GM18873 (cell line): ENCODE results near the gene APBB2.
"Not testable (repeated sequence)": the region's sequence is repeated elsewhere in the genome, so short reads cannot be mapped to it uniquely, and the experiment has no call there.

Experiments used
- ATAC-seq: cut with Tn5 transposase; IDR thresholded peaks from one replicate; pipeline ENCODE4 v1.9.1; 2021; ENCODE audit warnings: mild to moderate bottlenecking, moderate library complexity, moderate number of reproducible peaks; ENCODE audit not compliant: unreplicated experiment, low FRiP score

APBB2 gene

GRCh38 chr4:41160856-41161255 is 53.5 kb downstream of the APBB2 start:
- no peak for ATAC-seq

GRCh38 chr4:41160012-41160789 is 54.1 kb downstream of the APBB2 start:
- no peak for ATAC-seq

GRCh38 chr4:41158756-41159155 is 55.6 kb downstream of the APBB2 start:
- no peak for ATAC-seq

- no peak for ATAC-seq
Measured at GRCh38 chr4:41158274-41158673, 56.1 kb downstream of the APBB2 start.

GRCh38 chr4:41157009-41157408 is 57.3 kb downstream of the APBB2 start:
- ATAC-seq: no peak

GRCh38 chr4:41156574-41156973 is 57.8 kb downstream of the APBB2 start:
- ATAC-seq: no peak

- ATAC-seq: no peak
Measured at GRCh38 chr4:41155194-41155830, 59.0 kb downstream of the APBB2 start.

- ATAC-seq: no peak
Measured at GRCh38 chr4:41154814-41155177, 59.5 kb downstream of the APBB2 start.

GRCh38 chr4:41154010-41154813 is 60.1 kb downstream of the APBB2 start:
- ATAC-seq: no peak

GRCh38 chr4:41150401-41150800 is 63.9 kb downstream of the APBB2 start:
- no peak for ATAC-seq

GRCh38 chr4:41149568-41149967 is 64.8 kb downstream of the APBB2 start:
- not testable (repeated sequence) for ATAC-seq

GRCh38 chr4:41148931-41149330 is 65.4 kb downstream of the APBB2 start:
- ATAC-seq: no peak

- ATAC-seq: no peak
Measured at GRCh38 chr4:41148292-41148691, 66.0 kb downstream of the APBB2 start.

GRCh38 chr4:41147570-41147969 is 66.8 kb downstream of the APBB2 start:
- not testable (repeated sequence) for ATAC-seq

- no peak for ATAC-seq
Measured at GRCh38 chr4:41146716-41147506, 67.4 kb downstream of the APBB2 start.

GRCh38 chr4:41146196-41146595 is 68.1 kb downstream of the APBB2 start:
- ATAC-seq: no peak

- ATAC-seq: no peak
Measured at GRCh38 chr4:41145571-41146078, 68.7 kb downstream of the APBB2 start.

GRCh38 chr4:41144812-41145211 is 69.5 kb downstream of the APBB2 start:
- ATAC-seq: no peak

- ATAC-seq: no peak
Measured at GRCh38 chr4:41144040-41144379, 70.3 kb downstream of the APBB2 start.

- no peak for ATAC-seq
Measured at GRCh38 chr4:41143311-41144039, 70.9 kb downstream of the APBB2 start.
